A549 (cell line): ENCODE results near the gene CREB5. TPM values are rescaled to one million over a fixed set of nuclear protein-coding genes. Genes with fewer than 3 reads are reported as not detected.

Source experiments
- ATAC-seq, 2 experiments: fragments of 200-7000 bp in 1 of 2; fragments of >200 bp in 1 of 2; cut with Nextera tagmentation in 1 of 2; cut with Tn5 transposase in 1 of 2; 3 replicates each; pipeline versions ENCODE4 v1.8.0 to v1.9.1; 2018 to 2020; ENCODE audit warnings: mild to moderate bottlenecking in 1 of 2, moderate library complexity in 1 of 2
- CTCF ChIA-PET: fragments of 300-600 bp; sonication (Branson Sonifier 250); formaldehyde crosslinking; extraction: SDS; loops from one replicate; lab custom pipeline; 2021; ENCODE audit warnings: antibody characterized with exemption, inconsistent platforms; lab: Yijun Ruan, JAX
- POLR2A ChIA-PET: fragments of 350-600 bp; formaldehyde crosslinking; extraction: SDS; loops from one replicate; lab custom pipeline; 2021; ENCODE audit warnings: antibody characterized with exemption, inconsistent platforms; lab: Yijun Ruan, JAX
- DNase-seq, 2 experiments: peaks; one replicate each; pipeline versions ENCODE4 v3.0.0 to v3.0.0-alpha.2; 2011 to 2016; ENCODE audit warnings: low read depth in 1 of 2, low spot score in 1 of 2
- FAIRE-seq: peaks from 2 replicates; lab custom pipeline; 2011; peaks lifted over from hg19 to GRCh38; lab: Jason Lieb, UNC
- H3K27ac ChIP-seq, 2 experiments: fragments of >200 bp; sonication (Bioruptor Twin); formaldehyde crosslinking; 3 replicates each; pipeline ENCODE4 v1.5.1; 2016 to 2017
- H3K4me1 ChIP-seq: fragments of >200 bp; sonication (Bioruptor Twin); formaldehyde crosslinking; 3 replicates; pipeline ENCODE4 v1.6.1; 2016
- H3K4me2 ChIP-seq: fragments of >200 bp; sonication (Bioruptor Twin); formaldehyde crosslinking; 3 replicates; pipeline ENCODE4 v1.6.1; 2016
- H3K4me3 ChIP-seq: fragments of >200 bp; sonication (Bioruptor Twin); formaldehyde crosslinking; 3 replicates; pipeline ENCODE4 v1.5.1; 2016
- H3K9me3 ChIP-seq: fragments of >200 bp; sonication (Bioruptor Twin); formaldehyde crosslinking; 3 replicates; pipeline ENCODE4 v1.6.1; 2016
- BCL3 ChIP-seq: fragments of >200 bp; sonication (Bioruptor Twin); formaldehyde crosslinking; IDR thresholded peaks from 3 replicates; pipeline ENCODE4 v1.6.1; 2016
- CEBPB ChIP-seq, 2 experiments: fragments of >200 bp in 1 of 2; sonication (Bioruptor Twin) in 1 of 2; formaldehyde crosslinking in 1 of 2; IDR thresholded peaks; 2 replicates each; pipeline ENCODE4 v1.6.1; 2012 to 2016
- CHD2 ChIP-seq: fragments of 150-350 bp; IDR thresholded peaks from 2 replicates; pipeline ENCODE4 v1.6.1; 2014; ENCODE audit warnings: low read length; ENCODE audit not compliant: partially characterized antibody
- CHD4 ChIP-seq: fragments of 200-600 bp; sonication (generic); IDR thresholded peaks from 2 replicates; pipeline ENCODE4 v1.6.1; 2016; ENCODE audit warnings: antibody characterized with exemption, mild to moderate bottlenecking, borderline replicate concordance
- CTCF ChIP-seq: fragments of >200 bp; sonication (Bioruptor Twin); formaldehyde crosslinking; IDR thresholded peaks from 3 replicates; pipeline ENCODE4 v1.5.1; 2016
- EHF ChIP-seq: fragments of 250-450 bp; sonication (Bioruptor Pico); IDR thresholded peaks from 2 replicates; pipeline ENCODE4 v1.5.0; 2020; ENCODE audit warnings: mild to moderate bottlenecking
- EHMT2 ChIP-seq: fragments of 200-600 bp; sonication (generic); IDR thresholded peaks from 2 replicates; pipeline ENCODE4 v1.6.1; 2016; ENCODE audit warnings: antibody characterized with exemption, low read depth, mild to moderate bottlenecking, moderate library complexity
- ELK1 ChIP-seq: fragments of 150-350 bp; IDR thresholded peaks from 2 replicates; pipeline ENCODE4 v1.6.1; 2014; ENCODE audit warnings: low read depth, mild to moderate bottlenecking, low read length
- FOXS1 ChIP-seq: fragments of 250-450 bp; sonication (Bioruptor Pico); IDR thresholded peaks from 2 replicates; pipeline ENCODE4 v1.5.0; 2020; ENCODE audit warnings: mild to moderate bottlenecking, moderate library complexity
- HOXA7 ChIP-seq: fragments of 250-450 bp; sonication (Bioruptor Pico); IDR thresholded peaks from 2 replicates; pipeline ENCODE4 v1.5.0; 2020; ENCODE audit warnings: mild to moderate bottlenecking, moderate library complexity
- HOXB13 ChIP-seq: fragments of 250-450 bp; sonication (Bioruptor Pico); IDR thresholded peaks from 2 replicates; pipeline ENCODE4 v1.5.0; 2020; ENCODE audit warnings: low read depth, mild to moderate bottlenecking, moderate library complexity
- HOXB5 ChIP-seq: fragments of 250-450 bp; sonication (Bioruptor Pico); IDR thresholded peaks from 2 replicates; pipeline ENCODE4 v1.5.0; 2020; ENCODE audit warnings: mild to moderate bottlenecking, moderate library complexity
- JUN ChIP-seq, 2 experiments: fragments of >200 bp; sonication (Bioruptor Twin); formaldehyde crosslinking; IDR thresholded peaks; 2 replicates in 1 of 2; 3 replicates in 1 of 2; pipeline ENCODE4 v1.6.1; 2016 to 2017
- KDM5A ChIP-seq: fragments of 200-600 bp; sonication (generic); IDR thresholded peaks from 2 replicates; pipeline ENCODE4 v1.6.1; 2016; ENCODE audit warnings: antibody characterized with exemption, mild to moderate bottlenecking
- MAFK ChIP-seq: fragments of 450-650 bp; IDR thresholded peaks from 2 replicates; pipeline ENCODE4 v1.6.1; 2014; ENCODE audit not compliant: partially characterized antibody
- NPAS2 ChIP-seq: fragments of 250-450 bp; sonication (Bioruptor Pico); IDR thresholded peaks from 2 replicates; pipeline ENCODE4 v1.8.0; 2022; ENCODE audit warnings: mild to moderate bottlenecking, moderate library complexity, borderline replicate concordance
- NR3C1 ChIP-seq: fragments of >200 bp; sonication (Bioruptor Twin); formaldehyde crosslinking; IDR thresholded peaks from 3 replicates; pipeline ENCODE4 v1.6.1; 2017
- PBX3 ChIP-seq: IDR thresholded peaks from 2 replicates; pipeline ENCODE4 v1.6.1; 2012
- POLR2AphosphoS2 ChIP-seq: conservative IDR thresholded peaks from 2 replicates; pipeline ENCODE4 v1.6.1; 2012; ENCODE audit warnings: low read length, improper control_type of control experiment, inconsistent platforms
- RCOR1 ChIP-seq: fragments of 150-350 bp; IDR thresholded peaks from 2 replicates; pipeline ENCODE4 v1.6.1; 2014; ENCODE audit warnings: antibody characterized with exemption, low read length, low read depth
- USF2 ChIP-seq: fragments of 450-650 bp; IDR thresholded peaks from 2 replicates; pipeline ENCODE4 v1.6.1; 2014; ENCODE audit warnings: antibody characterized with exemption
- ZFP36 ChIP-seq: fragments of 450-650 bp; IDR thresholded peaks from 2 replicates; pipeline ENCODE4 v1.6.1; 2014; ENCODE audit warnings: borderline replicate concordance; ENCODE audit not compliant: partially characterized antibody
- WGBS: methylation state at CpG from one replicate; pipeline ENCODE4 v1.1.6; 2017; ENCODE audit errors: missing lambda C conversion rate; 5-methylcytosine and 5-hydroxymethylcytosine counted together
- polyA plus RNA-seq, 4 experiments: library from polyadenylated mRNA; depleted of rRNA in 3 of 4; stranded (reverse); fragments of >200 nt; fragmentation: RNase III in 1 of 4; extraction: RNeasy Plus Mini Kit Qiagen cat#74134 plus additional on column Dnase treatment in 1 of 4; gene quantifications; 2 replicates in 3 of 4; 3 replicates in 1 of 4; pipeline ENCODE4 v1.2.3, GENCODE V29; 2011 to 2017

Gene CREB5
- polyA plus RNA-seq, 2 of the 4 experiments (the other 2 are of a cell fraction): 0.61 to 1.5 TPM

- Histone ChIP-seq H3K4me1 (peaks cover 18% of the 10 kb centered on the region; the same call in 2 of the 3 replicates), H3K4me3 (no peak overlapping the region), H3K9me3 (no peaks in the 10 kb centered on the region; the same call in 2 of the 3 replicates), H3K4me2 (peak overlapping the region; percentile 42; the same call in 2 of the 3 replicates), H3K27ac (peak overlapping the region; percentile 46 to 65; a peak in 3 of 6 replicates)
- POLR2A ChIA-PET: no interaction called here
- TF ChIP-seq HOXA7 (CRISPR knock-in tag) (no peak), HOXB5 (CRISPR knock-in tag) (no peak), EHF (no peak), MAFK (no peak)
- CTCF ChIA-PET: no interaction called here
- WGBS: 83% methylated on average over 4 of the region's 4 CpGs
- ATAC-seq: no peak
- FAIRE-seq: no peak
- no peak for DNase-seq
These were observed 159.1 kb downstream of the CREB5 start for GRCh38 chr7:28571405-28571804.

- CTCF ChIA-PET: interaction anchor here (0.6 kb wide), 1 partner anchor 52 kb away, joined by 4 read pairs; no protein-coding TSS in a partner anchor
- no peak for FAIRE-seq
- TF ChIP-seq CEBPB (IDR thresholded peaks at IDR 0.05): no peak
- TF ChIP-seq ZFP36: no peak
- no peak for TF ChIP-seq HOXB13 (CRISPR knock-in tag)
- TF ChIP-seq KDM5A: no peak
- no peak for TF ChIP-seq PBX3
- TF ChIP-seq CHD2: no peak
- TF ChIP-seq NPAS2: no peak
- TF ChIP-seq CHD4: no peak
- TF ChIP-seq CTCF: no peak
- no peak for TF ChIP-seq EHMT2
- no peak for TF ChIP-seq RCOR1
- no peak for TF ChIP-seq ELK1
- no peak for TF ChIP-seq NR3C1
- no peak for TF ChIP-seq EHF
- no peak for TF ChIP-seq JUN (IDR thresholded peaks at IDR 0.05)
- TF ChIP-seq BCL3: no peak
- TF ChIP-seq USF2: no peak
- no peak for TF ChIP-seq FOXS1
- no peak for TF ChIP-seq POLR2AphosphoS2
- TF ChIP-seq, all 56 proteins: peak for 0
- WGBS: 61% methylated on average over 5 of the region's 5 CpGs
- no peak overlapping the region for H3K4me2 ChIP-seq
- no peak for DNase-seq
- H3K4me3 ChIP-seq: no peak overlapping the region
- POLR2A ChIA-PET: no interaction called here
- H3K4me1 ChIP-seq: peaks cover 18% of the 10 kb centered on the region; the same call in 2 of the 3 replicates
- ATAC-seq: no peak
- no peak overlapping the region for H3K27ac ChIP-seq
- no peaks in the 10 kb centered on the region; the same call in 2 of the 3 replicates for H3K9me3 ChIP-seq
These were observed 160.2 kb downstream of the CREB5 start for GRCh38 chr7:28572321-28573058.
